Endodermal cell (in vitro differentiated cells): ENCODE measurements around the gene COX15. TPM values are rescaled to one million over a fixed set of nuclear protein-coding genes. Genes with fewer than 3 reads are reported as not detected.

Experiments used
- DNase-seq: peaks from one replicate; pipeline ENCODE4 v3.0.0-alpha.2; 2017
- H3K27ac ChIP-seq: 2 replicates; pipeline ENCODE4 v1.5.1; 2013; ENCODE audit warnings: mild to moderate bottlenecking, low read depth, low read length, moderate library complexity
- H3K27me3 ChIP-seq: 2 replicates; pipeline ENCODE4 v1.6.1; 2013; ENCODE audit warnings: mild to moderate bottlenecking, low read length, moderate library complexity; ENCODE audit not compliant: insufficient read depth, control insufficient read depth, poor library complexity, severe bottlenecking
- H3K36me3 ChIP-seq: 2 replicates; pipeline ENCODE4 v1.7.0; 2013; ENCODE audit warnings: mild to moderate bottlenecking, low read length, moderate library complexity; ENCODE audit not compliant: control insufficient read depth, insufficient read depth
- H3K4me1 ChIP-seq: one replicate; pipeline ENCODE4 v1.7.0; 2013; ENCODE audit warnings: low read length; ENCODE audit not compliant: control insufficient read depth, insufficient read depth
- H3K4me3 ChIP-seq: 2 replicates; pipeline ENCODE4 v1.5.1; 2013; ENCODE audit warnings: mild to moderate bottlenecking, low read length, moderate library complexity
- H3K9ac ChIP-seq: 2 replicates; pipeline ENCODE4 v1.6.1; 2013; ENCODE audit warnings: mild to moderate bottlenecking, low read length, moderate library complexity; ENCODE audit not compliant: poor library complexity, severe bottlenecking; ENCODE audit errors: extremely low read depth
- H3K9me3 ChIP-seq: 2 replicates; pipeline ENCODE4 v1.6.1; 2013; ENCODE audit warnings: mild to moderate bottlenecking, low read length, moderate library complexity; ENCODE audit not compliant: control insufficient read depth
- H3K27ac Mint-ChIP-seq: 2 replicates; pipeline ENCODE4 v1.8.0; 2020; ENCODE audit warnings: mixed read lengths
- H3K27me3 Mint-ChIP-seq: 2 replicates; pipeline ENCODE4 v1.8.0; 2021; ENCODE audit warnings: mild to moderate bottlenecking, mixed read lengths; ENCODE audit not compliant: insufficient read depth
- H3K36me3 Mint-ChIP-seq: 2 replicates; pipeline ENCODE4 v1.8.0; 2020; ENCODE audit warnings: low read depth, mixed read lengths
- H3K4me1 Mint-ChIP-seq: 2 replicates; pipeline ENCODE4 v1.8.0; 2020; ENCODE audit warnings: mixed read lengths
- H3K4me3 Mint-ChIP-seq: 2 replicates; pipeline ENCODE4 v1.8.0; 2020; ENCODE audit warnings: mild to moderate bottlenecking, moderate library complexity, mixed read lengths
- H3K9me3 Mint-ChIP-seq: 2 replicates; pipeline ENCODE4 v1.8.0; 2020; ENCODE audit warnings: mild to moderate bottlenecking, mixed read lengths
- WGBS, 2 experiments: methylation state at CpG; one replicate each; pipeline versions ENCODE4 v1.1.5 to v1.1.7; 2013; ENCODE audit warnings: missing lambda C conversion rate in 2 of 2, mixed read lengths in 1 of 2; ENCODE audit not compliant: insufficient coverage in 1 of 2, insufficient read length in 1 of 2; 5-methylcytosine and 5-hydroxymethylcytosine counted together
- total RNA-seq, 2 donors: library from RNA; stranded (reverse); fragmentation: NEBNext Ultra II Directional in 1 of 2; extraction: Animal tissue kit (Norgen Biotek cat#: 25700) in 1 of 2; gene quantifications; 2 replicates in 1 of 2; 3 replicates in 1 of 2; pipeline ENCODE4 v1.2.1, GENCODE V29; 2021
- TF ChIP-seq, protein P1 (sequence below): fragments of 200-600 bp; sonication (generic); conservative IDR thresholded peaks from 2 replicates; pipeline ENCODE4 v1.5.0; 2021; ENCODE audit warnings: antibody characterized with exemption, mild to moderate bottlenecking

The COX15 gene
- total RNA-seq, 2 donors from 2014 or later, result 39.0 to 42.6 TPM

DNA sequence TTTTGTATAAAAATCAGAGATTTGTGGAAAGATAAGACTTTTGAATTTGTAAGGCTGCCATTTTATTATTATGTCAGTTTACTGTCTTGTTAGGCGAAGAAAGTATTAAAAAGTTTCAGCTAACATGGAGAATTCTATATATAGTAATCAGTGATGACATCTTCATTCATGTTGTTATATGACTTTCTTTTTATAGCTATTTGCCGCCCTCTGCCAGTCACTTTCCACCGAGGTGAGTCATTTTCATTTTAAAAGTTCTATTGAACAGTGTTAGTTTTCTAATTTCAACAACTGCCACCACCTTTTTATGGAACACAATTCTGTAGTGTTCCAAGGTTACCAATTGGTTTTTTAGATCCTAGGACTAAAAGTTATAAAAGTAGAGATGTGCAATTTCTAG lies 11.9 kb upstream of the COX15 start:
- H3K36me3 Mint-ChIP-seq, result peaks cover 71% of the 10 kb centered on the region
- H3K36me3 ChIP-seq, result peaks cover 65% of the 10 kb centered on the region

GRCh38 chr10:99742701-99743100 lies 10.8 kb upstream of the COX15 start:
- Histone ChIP-seq H3K36me3 (peaks cover 75% of the 10 kb centered on the region), H3K27ac (no peak overlapping the region), H3K27me3 (no peaks in the 10 kb centered on the region), H3K4me1 (no peaks in the 10 kb centered on the region), H3K4me3 (no peak overlapping the region), H3K9ac (no peak overlapping the region), H3K9me3 (peaks cover 28% of the 10 kb centered on the region)
- Mint-ChIP-seq H3K27me3 (no peaks in the 10 kb centered on the region), H3K4me3 (no peak overlapping the region), H3K27ac (no peak overlapping the region), H3K36me3 (peaks cover 75% of the 10 kb centered on the region), H3K9me3 (peaks cover 13% of the 10 kb centered on the region), H3K4me1 (no peaks in the 10 kb centered on the region)
- 88 to 90% methylated on average over 1 to 2 of the region's 2 CpGs for WGBS, 2 experiments
- no peak for DNase-seq
- TF ChIP-seq, protein P1, sequence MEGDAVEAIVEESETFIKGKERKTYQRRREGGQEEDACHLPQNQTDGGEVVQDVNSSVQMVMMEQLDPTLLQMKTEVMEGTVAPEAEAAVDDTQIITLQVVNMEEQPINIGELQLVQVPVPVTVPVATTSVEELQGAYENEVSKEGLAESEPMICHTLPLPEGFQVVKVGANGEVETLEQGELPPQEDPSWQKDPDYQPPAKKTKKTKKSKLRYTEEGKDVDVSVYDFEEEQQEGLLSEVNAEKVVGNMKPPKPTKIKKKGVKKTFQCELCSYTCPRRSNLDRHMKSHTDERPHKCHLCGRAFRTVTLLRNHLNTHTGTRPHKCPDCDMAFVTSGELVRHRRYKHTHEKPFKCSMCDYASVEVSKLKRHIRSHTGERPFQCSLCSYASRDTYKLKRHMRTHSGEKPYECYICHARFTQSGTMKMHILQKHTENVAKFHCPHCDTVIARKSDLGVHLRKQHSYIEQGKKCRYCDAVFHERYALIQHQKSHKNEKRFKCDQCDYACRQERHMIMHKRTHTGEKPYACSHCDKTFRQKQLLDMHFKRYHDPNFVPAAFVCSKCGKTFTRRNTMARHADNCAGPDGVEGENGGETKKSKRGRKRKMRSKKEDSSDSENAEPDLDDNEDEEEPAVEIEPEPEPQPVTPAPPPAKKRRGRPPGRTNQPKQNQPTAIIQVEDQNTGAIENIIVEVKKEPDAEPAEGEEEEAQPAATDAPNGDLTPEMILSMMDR, result no peak

More for the DNA sequence above, 11.9 kb upstream of the COX15 start:
- Histone ChIP-seq H3K27me3 (no peaks in the 10 kb centered on the region), H3K4me3 (no peak overlapping the region), H3K4me1 (no peaks in the 10 kb centered on the region), H3K9ac (no peak overlapping the region), H3K27ac (no peak overlapping the region), H3K9me3 (peaks cover 23% of the 10 kb centered on the region)
- no peak overlapping the region for H3K4me3 Mint-ChIP-seq
- TF ChIP-seq, protein P1, result no peak
- H3K27ac Mint-ChIP-seq, result no peak overlapping the region
- 97% methylated on average over 3 of the region's 3 CpGs; no CpG with 5 or more reads in 1 of the 2 experiments for WGBS, 2 experiments
- no peak for DNase-seq
- H3K9me3 Mint-ChIP-seq, result peaks cover 13% of the 10 kb centered on the region
- H3K27me3 Mint-ChIP-seq, result no peaks in the 10 kb centered on the region
- H3K4me1 Mint-ChIP-seq, result no peaks in the 10 kb centered on the region

- H3K36me3 Mint-ChIP-seq, result peaks cover 78% of the 10 kb centered on the region
- Histone ChIP-seq H3K36me3 (peaks cover 77% of the 10 kb centered on the region), H3K27ac (no peak overlapping the region)
Observed at GRCh38 chr10:99742254-99742653, 10.3 kb upstream of the COX15 start.

More at GRCh38 chr10:99742254-99742653, 10.3 kb upstream of the COX15 start:
- Mint-ChIP-seq H3K4me3 (no peak overlapping the region), H3K4me1 (no peaks in the 10 kb centered on the region), H3K9me3 (peaks cover 13% of the 10 kb centered on the region), H3K27ac (no peak overlapping the region), H3K27me3 (no peaks in the 10 kb centered on the region)
- Histone ChIP-seq H3K27me3 (no peaks in the 10 kb centered on the region), H3K4me3 (no peak overlapping the region), H3K9ac (no peak overlapping the region), H3K4me1 (no peaks in the 10 kb centered on the region), H3K9me3 (peaks cover 28% of the 10 kb centered on the region)
- TF ChIP-seq, protein P1, result no peak
- no peak for DNase-seq
